ENCODE data around the gene SCN1A.

- TF ChIP-seq CTCF (IDR thresholded peaks at IDR 0.05) (no peak), POLR2AphosphoS5 (IDR thresholded peaks at IDR 0.05; ENCODE audit: insufficient read depth in 1 of 2, low read depth in 1 of 2) (no peak), POLR2A (IDR thresholded peaks at IDR 0.05) (no peak)
Observed at GRCh38 chr2:165950438-165950837, 177.4 kb downstream of the SCN1A start.

All from vagina (tissue), 2 donors.